ENCODE data around the gene DPYD. TPM values are rescaled to one million over a fixed set of nuclear protein-coding genes. Genes with fewer than 3 reads are reported as not detected.
A peak's percentile ranks its signal among the peaks of the same experiment; 100 is the strongest.

DPYD gene
- total and polyA plus RNA-seq, 10 of the 15 experiments (the other 5 are each of a cell fraction or from before 2014, with no cell fraction given): 5.7 to 23.8 (median 10.2) TPM

DNA sequence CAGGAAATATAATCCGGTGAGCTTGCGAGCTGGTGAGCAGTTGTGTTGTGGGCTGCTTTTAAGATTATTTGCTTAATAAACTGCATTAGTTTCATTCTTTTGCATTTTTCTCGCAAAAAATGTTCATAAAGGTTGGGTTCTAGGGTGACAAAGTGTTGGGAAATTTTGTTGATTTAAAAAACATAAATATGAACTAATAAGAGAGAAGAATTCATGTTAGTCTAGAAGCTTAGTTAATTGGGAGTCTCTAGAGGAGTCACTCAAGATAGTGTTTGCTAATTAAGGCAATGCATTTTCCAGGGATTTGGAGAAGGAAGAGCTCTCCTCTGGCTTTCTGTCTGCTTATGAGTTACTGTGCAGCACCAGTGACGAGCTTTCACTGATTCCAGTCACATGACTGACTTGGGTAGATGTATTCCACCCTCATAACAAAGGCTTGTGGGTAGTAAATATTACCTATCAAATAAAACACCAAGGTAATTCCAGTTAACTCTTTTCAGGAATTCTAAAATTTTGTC is 782.3 kb downstream of the DPYD start (continued):
- TF ChIP-seq NFYB (IDR thresholded peaks at IDR 0.05; ENCODE audit: insufficient read depth, low read depth, low read length) (no peak), ATF7 (IDR thresholded peaks at IDR 0.05; ENCODE audit: low read depth) (no peak), ZNF622 (IDR thresholded peaks at IDR 0.05) (no peak), HDGF (IDR thresholded peaks at IDR 0.05) (no peak), YBX1 (IDR thresholded peaks at IDR 0.05) (no peak), ZNF24 (IDR thresholded peaks at IDR 0.05) (no peak), NFIC (IDR thresholded peaks at IDR 0.05; ENCODE audit: low read depth, low read length) (no peak), SUZ12 (IDR thresholded peaks at IDR 0.05; ENCODE audit: unreplicated experiment) (no peak), ZSCAN29 (IDR thresholded peaks at IDR 0.05) (peak; percentile 27; the same call in 1 of the 2 replicates), NR2F1 (conservative IDR thresholded peaks at IDR 0.05) (no peak), CHD2 (IDR thresholded peaks at IDR 0.05; ENCODE audit: borderline replicate concordance, low read depth, low read length) (no peak), PAX8 (IDR thresholded peaks at IDR 0.05) (no peak), BACH1 (IDR thresholded peaks at IDR 0.05; ENCODE audit: borderline replicate concordance) (no peak), EED (IDR thresholded peaks at IDR 0.05; ENCODE audit: low read depth) (no peak), MTA3 (IDR thresholded peaks at IDR 0.05; ENCODE audit: borderline replicate concordance, low read length) (no peak), TCF3 (IDR thresholded peaks at IDR 0.05; ENCODE audit: borderline replicate concordance, insufficient read depth, low read depth, low read length) (no peak)
- TF ChIP-seq, protein P1, sequence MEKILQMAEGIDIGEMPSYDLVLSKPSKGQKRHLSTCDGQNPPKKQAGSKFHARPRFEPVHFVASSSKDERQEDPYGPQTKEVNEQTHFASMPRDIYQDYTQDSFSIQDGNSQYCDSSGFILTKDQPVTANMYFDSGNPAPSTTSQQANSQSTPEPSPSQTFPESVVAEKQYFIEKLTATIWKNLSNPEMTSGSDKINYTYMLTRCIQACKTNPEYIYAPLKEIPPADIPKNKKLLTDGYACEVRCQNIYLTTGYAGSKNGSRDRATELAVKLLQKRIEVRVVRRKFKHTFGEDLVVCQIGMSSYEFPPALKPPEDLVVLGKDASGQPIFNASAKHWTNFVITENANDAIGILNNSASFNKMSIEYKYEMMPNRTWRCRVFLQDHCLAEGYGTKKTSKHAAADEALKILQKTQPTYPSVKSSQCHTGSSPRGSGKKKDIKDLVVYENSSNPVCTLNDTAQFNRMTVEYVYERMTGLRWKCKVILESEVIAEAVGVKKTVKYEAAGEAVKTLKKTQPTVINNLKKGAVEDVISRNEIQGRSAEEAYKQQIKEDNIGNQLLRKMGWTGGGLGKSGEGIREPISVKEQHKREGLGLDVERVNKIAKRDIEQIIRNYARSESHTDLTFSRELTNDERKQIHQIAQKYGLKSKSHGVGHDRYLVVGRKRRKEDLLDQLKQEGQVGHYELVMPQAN (conservative IDR thresholded peaks at IDR 0.05): no peak
- TF ChIP-seq, protein P2, sequence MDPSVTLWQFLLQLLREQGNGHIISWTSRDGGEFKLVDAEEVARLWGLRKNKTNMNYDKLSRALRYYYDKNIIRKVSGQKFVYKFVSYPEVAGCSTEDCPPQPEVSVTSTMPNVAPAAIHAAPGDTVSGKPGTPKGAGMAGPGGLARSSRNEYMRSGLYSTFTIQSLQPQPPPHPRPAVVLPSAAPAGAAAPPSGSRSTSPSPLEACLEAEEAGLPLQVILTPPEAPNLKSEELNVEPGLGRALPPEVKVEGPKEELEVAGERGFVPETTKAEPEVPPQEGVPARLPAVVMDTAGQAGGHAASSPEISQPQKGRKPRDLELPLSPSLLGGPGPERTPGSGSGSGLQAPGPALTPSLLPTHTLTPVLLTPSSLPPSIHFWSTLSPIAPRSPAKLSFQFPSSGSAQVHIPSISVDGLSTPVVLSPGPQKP (IDR thresholded peaks at IDR 0.05; ENCODE audit: low read depth, low read length): no peak

Data from GM12878 (cell line).